ENCODE results near the gene CD247.
A peak's percentile ranks its signal among the peaks of the same experiment; 100 is the strongest.

The CD247 gene

GRCh38 chr1:167474191-167474641 is 44.1 kb downstream of the CD247 start:
- Mint-ChIP-seq H3K27ac (peak overlapping the region; percentile 90), H3K4me3 (peak overlapping the region; percentile 57), H3K27me3 (no peaks in the 10 kb centered on the region), H3K9me3 (no peaks in the 10 kb centered on the region), H3K36me3 (ENCODE audit: low read depth) (peaks cover 65% of the 10 kb centered on the region), H3K4me1 (ENCODE audit: low read depth) (peaks cover 90% of the 10 kb centered on the region)
- peak; percentile 58 for DNase-seq

- no peaks in the 10 kb centered on the region for H3K27me3 Mint-ChIP-seq
- peak; percentile 37 for DNase-seq
- H3K4me1 Mint-ChIP-seq (ENCODE audit: low read depth): peaks cover 90% of the 10 kb centered on the region
- H3K4me3 Mint-ChIP-seq: peak overlapping the region; percentile 57
- H3K9me3 Mint-ChIP-seq: no peaks in the 10 kb centered on the region
- peak overlapping the region; percentile 90 for H3K27ac Mint-ChIP-seq
- peaks cover 65% of the 10 kb centered on the region for H3K36me3 Mint-ChIP-seq (ENCODE audit: low read depth)
Observed at GRCh38 chr1:167473761-167474160, 44.6 kb downstream of the CD247 start.

GRCh38 chr1:167472752-167473521 is 45.4 kb downstream of the CD247 start:
- DNase-seq: peak; percentile 64
- Mint-ChIP-seq H3K9me3 (no peaks in the 10 kb centered on the region), H3K27ac (peak overlapping the region; percentile 90), H3K27me3 (no peaks in the 10 kb centered on the region), H3K36me3 (ENCODE audit: low read depth) (peaks cover 65% of the 10 kb centered on the region), H3K4me3 (peak overlapping the region; percentile 57), H3K4me1 (ENCODE audit: low read depth) (peaks cover 92% of the 10 kb centered on the region)

- Mint-ChIP-seq H3K4me1 (ENCODE audit: low read depth) (peaks cover 89% of the 10 kb centered on the region), H3K4me3 (peak overlapping the region; percentile 35), H3K9me3 (no peaks in the 10 kb centered on the region), H3K27me3 (no peaks in the 10 kb centered on the region), H3K36me3 (ENCODE audit: low read depth) (peaks cover 62% of the 10 kb centered on the region), H3K27ac (peak overlapping the region; percentile 90)
- DNase-seq: peak; percentile 26
Observed at GRCh38 chr1:167471568-167471967, 46.8 kb downstream of the CD247 start.

- Mint-ChIP-seq H3K9me3 (no peaks in the 10 kb centered on the region), H3K36me3 (ENCODE audit: low read depth) (peaks cover 72% of the 10 kb centered on the region), H3K4me1 (ENCODE audit: low read depth) (peaks cover 90% of the 10 kb centered on the region), H3K27ac (peak overlapping the region; percentile 86), H3K4me3 (no peak overlapping the region), H3K27me3 (no peaks in the 10 kb centered on the region)
- DNase-seq: peak; percentile 20
Observed at GRCh38 chr1:167469280-167469965, 48.9 kb downstream of the CD247 start.

- Mint-ChIP-seq H3K9me3 (no peaks in the 10 kb centered on the region), H3K4me1 (ENCODE audit: low read depth) (peaks cover 90% of the 10 kb centered on the region), H3K27ac (peak overlapping the region; percentile 86), H3K27me3 (no peaks in the 10 kb centered on the region), H3K4me3 (peak overlapping the region; percentile 38), H3K36me3 (ENCODE audit: low read depth) (peaks cover 79% of the 10 kb centered on the region)
- DNase-seq: no peak
Observed at GRCh38 chr1:167467752-167468151, 50.6 kb downstream of the CD247 start.

- H3K4me3 Mint-ChIP-seq: peak overlapping the region; percentile 38
- peaks cover 90% of the 10 kb centered on the region for H3K4me1 Mint-ChIP-seq (ENCODE audit: low read depth)
- DNase-seq: peak; percentile 30
- H3K36me3 Mint-ChIP-seq (ENCODE audit: low read depth): peaks cover 77% of the 10 kb centered on the region
- no peaks in the 10 kb centered on the region for H3K27me3 Mint-ChIP-seq
- H3K9me3 Mint-ChIP-seq: no peaks in the 10 kb centered on the region
- peak overlapping the region; percentile 86 for H3K27ac Mint-ChIP-seq
Observed at GRCh38 chr1:167467126-167467710, 51.1 kb downstream of the CD247 start.

- peak overlapping the region; percentile 23 for H3K4me3 Mint-ChIP-seq
- H3K27ac Mint-ChIP-seq: peak overlapping the region; percentile 87
- no peaks in the 10 kb centered on the region for H3K27me3 Mint-ChIP-seq
- no peaks in the 10 kb centered on the region for H3K9me3 Mint-ChIP-seq
- DNase-seq: no peak
- H3K4me1 Mint-ChIP-seq (ENCODE audit: low read depth): peaks cover 91% of the 10 kb centered on the region
- H3K36me3 Mint-ChIP-seq (ENCODE audit: low read depth): peaks cover 82% of the 10 kb centered on the region
Observed at GRCh38 chr1:167465743-167466142, 52.6 kb downstream of the CD247 start.

GRCh38 chr1:167465018-167465417 is 53.3 kb downstream of the CD247 start:
- H3K27me3 Mint-ChIP-seq: no peaks in the 10 kb centered on the region

GRCh38 chr1:167463875-167464575 is 54.3 kb downstream of the CD247 start:
- Mint-ChIP-seq H3K4me1 (ENCODE audit: low read depth) (peaks cover 88% of the 10 kb centered on the region), H3K36me3 (ENCODE audit: low read depth) (peaks cover 88% of the 10 kb centered on the region), H3K9me3 (no peaks in the 10 kb centered on the region), H3K27ac (peak overlapping the region; percentile 87), H3K4me3 (no peak overlapping the region), H3K27me3 (no peaks in the 10 kb centered on the region)
- DNase-seq: no peak

More at GRCh38 chr1:167465018-167465417, 53.3 kb downstream of the CD247 start:
- H3K27ac Mint-ChIP-seq: peak overlapping the region; percentile 87
- DNase-seq: peak; percentile 23
- peaks cover 92% of the 10 kb centered on the region for H3K4me1 Mint-ChIP-seq (ENCODE audit: low read depth)
- peak overlapping the region; percentile 37 for H3K4me3 Mint-ChIP-seq
- H3K36me3 Mint-ChIP-seq (ENCODE audit: low read depth): peaks cover 88% of the 10 kb centered on the region
- no peaks in the 10 kb centered on the region for H3K9me3 Mint-ChIP-seq

- no peaks in the 10 kb centered on the region for H3K9me3 Mint-ChIP-seq
- H3K27ac Mint-ChIP-seq: peak overlapping the region; percentile 87
- peaks cover 87% of the 10 kb centered on the region for H3K36me3 Mint-ChIP-seq (ENCODE audit: low read depth)
- no peaks in the 10 kb centered on the region for H3K27me3 Mint-ChIP-seq
- peak; percentile 27 for DNase-seq
- H3K4me1 Mint-ChIP-seq (ENCODE audit: low read depth): peaks cover 85% of the 10 kb centered on the region
- H3K4me3 Mint-ChIP-seq: no peak overlapping the region
Observed at GRCh38 chr1:167463080-167463479, 55.2 kb downstream of the CD247 start.

- DNase-seq: peak; percentile 33
- H3K36me3 Mint-ChIP-seq (ENCODE audit: low read depth): peaks cover 87% of the 10 kb centered on the region
- peaks cover 85% of the 10 kb centered on the region for H3K4me1 Mint-ChIP-seq (ENCODE audit: low read depth)
- H3K27ac Mint-ChIP-seq: peak overlapping the region; percentile 87
- H3K27me3 Mint-ChIP-seq: no peaks in the 10 kb centered on the region
- H3K4me3 Mint-ChIP-seq: no peak overlapping the region
- no peaks in the 10 kb centered on the region for H3K9me3 Mint-ChIP-seq
Observed at GRCh38 chr1:167462341-167462740, 56.0 kb downstream of the CD247 start.

- no peaks in the 10 kb centered on the region for H3K27me3 Mint-ChIP-seq
- peak overlapping the region; percentile 23 for H3K4me3 Mint-ChIP-seq
- peak overlapping the region; percentile 87 for H3K27ac Mint-ChIP-seq
- peaks cover 79% of the 10 kb centered on the region for H3K36me3 Mint-ChIP-seq (ENCODE audit: low read depth)
- peaks cover 89% of the 10 kb centered on the region for H3K4me1 Mint-ChIP-seq (ENCODE audit: low read depth)
- peak; percentile 66 for DNase-seq
- no peaks in the 10 kb centered on the region for H3K9me3 Mint-ChIP-seq
Observed at GRCh38 chr1:167460836-167461235, 57.5 kb downstream of the CD247 start.

- DNase-seq: peak; percentile 31
- Mint-ChIP-seq H3K9me3 (no peaks in the 10 kb centered on the region), H3K4me3 (no peak overlapping the region), H3K27ac (peak overlapping the region; percentile 95), H3K36me3 (ENCODE audit: low read depth) (peaks cover 62% of the 10 kb centered on the region), H3K27me3 (no peaks in the 10 kb centered on the region), H3K4me1 (ENCODE audit: low read depth) (peaks cover 75% of the 10 kb centered on the region)
Observed at GRCh38 chr1:167457936-167458584, 60.3 kb downstream of the CD247 start.

Data from activated T-cell treated with anti-CD3 and anti-CD28 coated beads, Interleukin-2, amount 50 U/mL, for 24 hours (primary cell).